OCI-LY3 (cell line): ENCODE results near the gene FANCC.

Experiments used
- H2AFZ ChIP-seq: fragments of 200-600, 300-600 bp; shearing (Covaris generic); 2 replicates; pipeline ENCODE4 v1.6.0; 2014; ENCODE audit warnings: antibody characterized with exemption, low read depth, low read length
- H3K27ac ChIP-seq: fragments of 200-600, 300-600 bp; sonication (generic); 2 replicates; pipeline ENCODE4 v1.5.1; 2014; ENCODE audit warnings: mild to moderate bottlenecking, low read length, moderate library complexity, mixed read lengths
- H3K27me3 ChIP-seq: fragments of 200-600, 300-600 bp; sonication (generic); 2 replicates; pipeline ENCODE4 v1.6.1; 2014; ENCODE audit warnings: low read depth, low read length, mixed read lengths
- H3K36me3 ChIP-seq: fragments of 200-600, 300-600 bp; sonication (generic); replicated peaks from 2 replicates; pipeline ENCODE3; 2014; ENCODE audit warnings: low read depth, low read length, mixed read lengths
- H3K4me1 ChIP-seq: fragments of 300-600, 200-600 bp; sonication (generic); 2 replicates; pipeline ENCODE4 v1.6.1; 2014; ENCODE audit warnings: low read length, mixed read lengths
- H3K4me2 ChIP-seq: fragments of 200-600, 300-600 bp; sonication (generic); 2 replicates; pipeline ENCODE4 v1.6.1; 2014; ENCODE audit warnings: low read length, mixed read lengths
- H3K4me3 ChIP-seq: fragments of 300-600, 200-600 bp; sonication (generic); 2 replicates; pipeline ENCODE4 v1.5.1; 2014; ENCODE audit warnings: antibody characterized with exemption, mild to moderate bottlenecking, low read length, moderate library complexity
- H3K79me2 ChIP-seq: fragments of 300-600, 200-600 bp; shearing (Covaris generic); 2 replicates; pipeline ENCODE4 v1.6.1; 2014; ENCODE audit warnings: mild to moderate bottlenecking, low read length, mixed read lengths
- H3K9ac ChIP-seq: fragments of 300-600, 200-600 bp; shearing (Covaris generic); 2 replicates; pipeline ENCODE4 v1.6.0; 2014; ENCODE audit warnings: mild to moderate bottlenecking, low read length, moderate library complexity
- H3K9me3 ChIP-seq: fragments of 200-600, 300-600 bp; shearing (Covaris generic); 2 replicates; pipeline ENCODE4 v1.6.1; 2014; ENCODE audit warnings: low read length, mixed read lengths; ENCODE audit not compliant: insufficient read depth
- H4K20me1 ChIP-seq: fragments of 200-600, 300-600 bp; sonication (generic); 2 replicates; pipeline ENCODE4 v1.6.1; 2016; ENCODE audit warnings: low read length, mixed read lengths; ENCODE audit not compliant: insufficient read depth
- EZH2phosphoT487 ChIP-seq: fragments of 200-600 bp; shearing (Covaris generic); IDR thresholded peaks from 2 replicates; pipeline ENCODE4 v1.6.1; 2018; ENCODE audit warnings: antibody characterized with exemption, mixed run types, low read depth
- TF ChIP-seq, protein P1 (sequence below): fragments of 200-600, 300-600 bp; sonication (generic); IDR thresholded peaks from 2 replicates; pipeline ENCODE4 v1.5.1; 2014; ENCODE audit warnings: antibody characterized with exemption, low read length, low read depth

Gene FANCC

DNA sequence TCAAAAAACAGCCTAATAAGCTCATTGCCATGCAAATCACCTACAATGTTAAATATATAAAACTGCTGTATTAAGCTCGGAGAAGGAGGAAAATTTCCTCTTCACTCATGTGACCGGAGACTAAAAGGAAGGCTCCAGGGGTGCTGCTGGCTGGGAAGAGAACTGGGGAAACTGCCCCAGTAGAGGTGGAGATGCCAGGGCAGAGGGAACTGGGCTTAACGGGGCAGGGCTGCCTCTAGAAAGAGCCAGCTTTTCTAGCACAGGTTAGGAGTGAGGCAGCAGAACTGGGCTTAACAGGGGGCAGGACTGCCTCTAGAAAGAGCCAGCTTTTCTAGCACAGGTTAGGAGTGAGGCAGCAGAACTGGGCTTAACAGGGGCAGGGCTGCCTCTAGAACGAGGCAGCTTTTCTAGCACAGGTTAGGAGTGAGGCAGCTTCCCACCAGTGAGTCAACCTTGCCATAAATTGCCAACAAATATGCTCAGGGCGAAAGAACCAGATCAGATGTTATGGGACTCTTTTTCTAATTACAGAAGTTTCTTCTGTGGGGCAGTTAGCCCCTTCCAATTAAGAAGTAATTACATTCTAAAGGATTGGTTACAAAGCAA is 115.3 kb downstream of the FANCC start:
- Histone ChIP-seq H3K9me3 (no peaks in the 10 kb centered on the region), H3K36me3 (no peaks in the 10 kb centered on the region), H3K27ac (no peak overlapping the region), H2AFZ (no peak overlapping the region), H3K4me3 (no peak overlapping the region), H3K79me2 (no peaks in the 10 kb centered on the region), H3K4me1 (peaks cover 15% of the 10 kb centered on the region), H3K4me2 (no peak overlapping the region), H3K9ac (no peak overlapping the region), H4K20me1 (no peaks in the 10 kb centered on the region), H3K27me3 (no peaks in the 10 kb centered on the region)
- no peak for TF ChIP-seq EZH2phosphoT487
- TF ChIP-seq, protein P1, sequence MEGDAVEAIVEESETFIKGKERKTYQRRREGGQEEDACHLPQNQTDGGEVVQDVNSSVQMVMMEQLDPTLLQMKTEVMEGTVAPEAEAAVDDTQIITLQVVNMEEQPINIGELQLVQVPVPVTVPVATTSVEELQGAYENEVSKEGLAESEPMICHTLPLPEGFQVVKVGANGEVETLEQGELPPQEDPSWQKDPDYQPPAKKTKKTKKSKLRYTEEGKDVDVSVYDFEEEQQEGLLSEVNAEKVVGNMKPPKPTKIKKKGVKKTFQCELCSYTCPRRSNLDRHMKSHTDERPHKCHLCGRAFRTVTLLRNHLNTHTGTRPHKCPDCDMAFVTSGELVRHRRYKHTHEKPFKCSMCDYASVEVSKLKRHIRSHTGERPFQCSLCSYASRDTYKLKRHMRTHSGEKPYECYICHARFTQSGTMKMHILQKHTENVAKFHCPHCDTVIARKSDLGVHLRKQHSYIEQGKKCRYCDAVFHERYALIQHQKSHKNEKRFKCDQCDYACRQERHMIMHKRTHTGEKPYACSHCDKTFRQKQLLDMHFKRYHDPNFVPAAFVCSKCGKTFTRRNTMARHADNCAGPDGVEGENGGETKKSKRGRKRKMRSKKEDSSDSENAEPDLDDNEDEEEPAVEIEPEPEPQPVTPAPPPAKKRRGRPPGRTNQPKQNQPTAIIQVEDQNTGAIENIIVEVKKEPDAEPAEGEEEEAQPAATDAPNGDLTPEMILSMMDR: no peak

GRCh38 chr9:95201206-95201605 is 116.3 kb downstream of the FANCC start:
- TF ChIP-seq, protein P1: no peak
- TF ChIP-seq EZH2phosphoT487: no peak
- Histone ChIP-seq H3K27me3 (no peaks in the 10 kb centered on the region), H3K9me3 (no peaks in the 10 kb centered on the region), H3K27ac (no peak overlapping the region), H3K4me3 (no peak overlapping the region), H3K4me2 (no peak overlapping the region), H3K9ac (no peak overlapping the region), H3K79me2 (no peaks in the 10 kb centered on the region), H3K36me3 (no peaks in the 10 kb centered on the region), H2AFZ (no peak overlapping the region), H4K20me1 (no peaks in the 10 kb centered on the region), H3K4me1 (peaks cover 15% of the 10 kb centered on the region)

DNA sequence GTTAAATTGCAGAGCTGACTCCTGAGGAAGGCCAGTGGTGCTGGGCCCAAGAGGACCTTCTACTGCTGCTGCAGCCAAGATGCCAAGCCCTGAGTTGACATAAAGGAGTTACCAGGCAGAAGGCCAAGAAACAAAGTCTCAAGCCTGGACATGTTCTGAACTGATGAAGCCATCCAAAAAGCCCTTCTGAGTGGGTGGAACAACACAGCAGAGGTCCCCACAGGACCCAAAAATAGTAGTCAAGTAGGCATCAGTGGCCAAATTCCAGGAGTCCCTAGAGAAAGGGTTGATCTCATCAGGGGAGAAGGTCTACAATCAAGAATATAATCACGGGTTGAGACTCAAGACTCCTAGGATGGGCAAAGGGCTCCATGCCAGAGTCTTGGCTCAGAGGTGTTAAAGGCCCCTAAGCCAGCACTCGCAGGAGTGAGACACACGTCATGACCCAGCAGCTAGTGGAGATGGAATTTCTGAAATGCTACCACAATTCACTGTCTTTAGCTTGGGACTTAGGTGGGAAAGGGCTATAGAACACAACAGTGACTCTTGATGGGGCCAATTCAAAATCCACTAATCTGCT is 119.7 kb downstream of the FANCC start:
- H4K20me1 ChIP-seq: no peaks in the 10 kb centered on the region
- H3K27me3 ChIP-seq: no peaks in the 10 kb centered on the region
- H3K9ac ChIP-seq: no peak overlapping the region
- H3K79me2 ChIP-seq: no peaks in the 10 kb centered on the region
- no peak overlapping the region for H2AFZ ChIP-seq
- no peak overlapping the region for H3K4me2 ChIP-seq
- no peak overlapping the region for H3K4me3 ChIP-seq
- no peaks in the 10 kb centered on the region for H3K36me3 ChIP-seq
- no peaks in the 10 kb centered on the region for H3K9me3 ChIP-seq
- peaks cover 21% of the 10 kb centered on the region for H3K4me1 ChIP-seq
- H3K27ac ChIP-seq: no peak overlapping the region
- TF ChIP-seq, protein P1: no peak
- TF ChIP-seq EZH2phosphoT487: no peak

- Histone ChIP-seq H3K27ac (peak overlapping the region; percentile 33), H3K4me3 (peak overlapping the region; percentile 65), H3K27me3 (no peaks in the 10 kb centered on the region), H3K9ac (no peak overlapping the region), H3K79me2 (no peaks in the 10 kb centered on the region), H3K4me2 (peak overlapping the region; percentile 81), H3K9me3 (no peaks in the 10 kb centered on the region), H4K20me1 (no peaks in the 10 kb centered on the region), H3K4me1 (peaks cover 25% of the 10 kb centered on the region), H3K36me3 (no peaks in the 10 kb centered on the region), H2AFZ (no peak overlapping the region)
- TF ChIP-seq, protein P1: no peak
- TF ChIP-seq EZH2phosphoT487: no peak
Measured at GRCh38 chr9:95193480-95193879, 124.0 kb downstream of the FANCC start.
